HG02973 (cell line): Measurements from ENCODE around the gene CFAP157.
"Not testable (repeated sequence)": the region's sequence is repeated elsewhere in the genome, so short reads cannot be mapped to it uniquely, and the experiment has no call there.

Source experiments
- ATAC-seq: cut with Tn5 transposase; IDR thresholded peaks from one replicate; pipeline ENCODE4 v1.9.1; 2021; ENCODE audit warnings: moderate library complexity; ENCODE audit not compliant: unreplicated experiment

The CFAP157 gene

DNA sequence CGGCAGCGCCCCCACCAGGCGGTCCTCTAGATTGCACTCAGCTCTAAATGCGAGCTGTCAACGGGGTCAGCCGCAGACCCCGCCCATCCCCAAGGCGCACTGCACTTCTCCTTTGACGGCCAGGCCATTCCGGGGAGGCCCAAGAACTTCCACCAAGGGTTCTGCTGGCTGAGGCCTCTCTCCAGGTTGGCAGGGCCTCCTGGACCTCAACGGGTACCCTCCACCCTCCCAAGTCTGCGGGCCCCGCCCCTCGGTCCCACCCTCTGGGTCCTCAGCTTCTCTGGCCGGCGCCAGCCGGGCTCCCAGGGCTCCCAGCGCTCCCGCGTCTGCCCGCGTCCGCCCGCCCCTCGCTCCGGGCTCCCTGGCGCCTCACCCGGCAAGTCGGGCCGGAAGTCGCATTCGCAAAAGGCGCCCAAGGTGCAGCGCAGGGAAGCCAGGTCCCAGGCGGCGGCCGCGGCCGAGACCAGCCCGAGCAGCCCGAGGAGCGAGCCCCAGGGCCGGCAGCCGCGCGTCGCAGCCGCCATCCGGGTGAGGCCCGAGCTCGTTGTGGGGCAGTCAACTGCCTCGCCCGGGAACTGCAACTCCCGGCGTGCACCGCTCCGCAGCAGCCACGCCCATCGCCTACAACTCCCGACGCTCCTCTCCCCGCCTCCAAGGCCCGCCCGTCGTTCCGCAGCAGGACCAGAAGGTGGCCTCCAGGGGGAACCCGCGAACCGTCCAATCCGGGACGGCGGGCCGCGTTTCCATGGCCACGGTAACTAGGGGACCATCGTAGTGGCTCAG is 28.1 kb downstream of the CFAP157 start, which contains the start of gene TOR2A:
Gene TOR2A (minus strand): TSS at position 548 of the 783 bp plus-strand sequence. CDS start 24 bp downstream, at position 524.
- ATAC-seq, result peak; percentile 85

- ATAC-seq, result no peak
These were observed 28.9 kb downstream of the CFAP157 start for GRCh38 chr9:127735530-127736185.

DNA sequence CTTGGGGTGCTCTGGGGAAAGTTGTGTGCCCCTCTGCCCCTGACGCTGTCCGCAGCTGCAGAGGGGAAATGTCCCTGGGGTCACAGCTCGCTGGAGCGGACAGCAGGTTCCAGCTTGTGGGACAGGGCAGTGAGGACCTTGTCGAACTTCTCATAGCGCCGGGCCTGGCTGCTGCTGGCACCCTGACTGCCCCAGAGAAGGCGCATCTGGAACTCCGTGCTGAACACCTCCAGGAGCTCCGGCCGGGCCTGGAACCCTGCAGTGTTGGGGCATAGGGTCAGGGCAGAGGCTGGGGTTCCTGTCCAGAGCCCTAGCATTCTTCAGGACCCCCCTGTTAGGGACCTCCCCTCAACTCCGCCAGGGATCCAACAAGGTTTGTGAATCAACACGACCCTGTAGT is 31.9 kb downstream of the CFAP157 start:
- no peak for ATAC-seq

DNA sequence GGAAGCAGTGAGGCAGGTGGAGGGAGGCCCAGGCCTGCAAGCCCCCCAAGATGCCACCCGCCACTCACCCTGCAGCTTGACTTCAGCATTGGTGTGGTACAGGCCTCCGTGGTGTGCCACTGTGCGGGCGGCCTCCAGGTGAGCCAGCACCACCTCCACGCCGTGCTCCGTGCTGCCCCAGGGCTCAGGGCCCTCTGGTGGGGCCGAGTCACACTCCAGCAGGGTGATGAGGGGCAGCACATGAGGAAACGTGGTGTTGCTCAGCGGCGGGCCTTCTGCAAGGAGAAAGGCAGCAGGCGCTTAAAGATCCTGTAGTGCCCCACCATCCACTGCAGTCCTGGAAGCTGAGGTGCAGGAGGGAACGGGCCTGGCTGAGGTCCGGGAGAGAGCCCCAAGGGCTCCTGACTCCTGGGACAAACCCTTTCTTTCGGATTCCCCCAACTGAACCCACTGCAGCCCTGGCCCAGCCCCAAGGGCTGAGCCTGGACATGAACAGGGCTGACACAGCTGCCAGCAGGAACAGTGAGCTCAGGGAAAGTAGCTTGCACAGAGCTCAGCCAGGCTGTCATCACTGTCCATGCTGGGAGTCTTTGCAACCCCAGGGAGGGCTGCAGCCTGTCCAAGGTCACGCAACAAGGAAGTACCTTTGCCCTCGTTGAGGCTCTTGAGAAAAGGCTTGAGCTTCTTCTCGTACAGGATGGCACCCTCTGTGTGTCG is 33.0 kb downstream of the CFAP157 start:
- no peak for ATAC-seq

- no peak for ATAC-seq
These were observed 35.1 kb downstream of the CFAP157 start for GRCh38 chr9:127741831-127742434.

DNA sequence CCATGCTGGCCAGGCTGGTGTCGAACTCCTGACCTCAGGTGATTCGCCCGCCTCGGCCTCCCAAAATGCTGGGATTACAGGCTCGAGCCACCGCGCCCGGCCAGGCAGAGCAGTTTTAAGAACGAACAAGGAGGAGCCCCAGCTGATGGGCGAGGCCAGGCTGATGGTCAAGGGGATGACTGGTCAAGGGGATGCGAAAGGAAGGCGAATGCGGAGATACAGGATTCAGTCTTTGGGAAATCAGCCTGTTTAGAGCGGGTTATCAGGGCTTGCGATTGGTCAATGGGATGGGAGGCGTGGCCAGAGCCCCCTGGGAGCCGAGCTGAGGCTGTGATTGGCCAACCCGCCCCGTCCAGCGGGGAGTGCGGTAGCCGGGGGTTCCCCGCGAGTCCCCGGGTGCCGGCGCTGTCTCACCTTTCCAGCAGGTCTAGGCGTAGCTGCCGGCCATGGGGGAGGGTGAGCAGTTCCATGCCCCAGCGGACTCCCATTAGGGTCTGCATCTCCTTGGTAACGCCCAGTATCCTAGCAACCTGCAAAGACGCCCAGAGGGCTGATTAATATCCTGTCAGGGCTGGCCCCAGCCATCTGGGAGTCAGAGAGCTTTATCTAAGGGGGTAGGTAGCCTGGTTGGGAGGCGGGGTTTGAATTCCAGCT is 35.8 kb downstream of the CFAP157 start:
- ATAC-seq, result no peak

DNA sequence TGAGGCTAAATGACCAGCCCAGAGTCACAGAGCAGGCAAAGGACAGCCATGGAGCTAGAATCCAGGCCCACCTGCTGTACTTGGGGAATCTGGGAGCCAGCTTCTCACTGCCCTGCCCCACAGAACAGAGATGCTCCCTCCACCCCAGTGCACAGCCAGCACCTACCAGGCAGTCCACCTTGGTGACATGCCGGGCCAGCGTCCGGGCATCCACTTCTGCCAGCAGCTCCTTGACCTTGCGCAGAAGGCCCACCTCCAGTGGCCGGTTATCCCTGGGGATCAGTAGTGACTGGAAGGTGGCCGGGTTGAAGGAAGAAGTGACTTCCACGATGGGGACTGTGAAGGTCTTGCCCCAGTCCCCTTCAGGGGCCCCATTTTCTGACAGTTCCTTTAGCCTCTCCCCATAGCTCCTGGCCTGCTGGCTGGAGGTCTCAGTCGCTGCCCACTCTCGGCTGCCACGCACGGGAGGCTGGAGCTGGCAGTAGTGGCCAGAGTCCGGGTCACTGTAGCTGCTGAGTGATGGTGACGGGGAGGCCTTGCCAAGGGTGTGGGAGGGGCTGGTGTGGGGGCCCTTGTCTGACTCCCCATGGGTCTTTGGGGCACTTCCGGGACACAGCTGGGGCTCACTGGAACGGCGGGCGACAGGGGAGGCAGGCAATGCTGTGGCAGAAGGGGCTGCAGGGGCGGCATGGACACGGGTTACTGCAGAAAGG is 37.8 kb downstream of the CFAP157 start:
- no peak for ATAC-seq

GRCh38 chr9:127746959-127747569 is 40.3 kb downstream of the CFAP157 start:
- no peak for ATAC-seq

GRCh38 chr9:127749090-127749787 is 42.5 kb downstream of the CFAP157 start:
- no peak for ATAC-seq

DNA sequence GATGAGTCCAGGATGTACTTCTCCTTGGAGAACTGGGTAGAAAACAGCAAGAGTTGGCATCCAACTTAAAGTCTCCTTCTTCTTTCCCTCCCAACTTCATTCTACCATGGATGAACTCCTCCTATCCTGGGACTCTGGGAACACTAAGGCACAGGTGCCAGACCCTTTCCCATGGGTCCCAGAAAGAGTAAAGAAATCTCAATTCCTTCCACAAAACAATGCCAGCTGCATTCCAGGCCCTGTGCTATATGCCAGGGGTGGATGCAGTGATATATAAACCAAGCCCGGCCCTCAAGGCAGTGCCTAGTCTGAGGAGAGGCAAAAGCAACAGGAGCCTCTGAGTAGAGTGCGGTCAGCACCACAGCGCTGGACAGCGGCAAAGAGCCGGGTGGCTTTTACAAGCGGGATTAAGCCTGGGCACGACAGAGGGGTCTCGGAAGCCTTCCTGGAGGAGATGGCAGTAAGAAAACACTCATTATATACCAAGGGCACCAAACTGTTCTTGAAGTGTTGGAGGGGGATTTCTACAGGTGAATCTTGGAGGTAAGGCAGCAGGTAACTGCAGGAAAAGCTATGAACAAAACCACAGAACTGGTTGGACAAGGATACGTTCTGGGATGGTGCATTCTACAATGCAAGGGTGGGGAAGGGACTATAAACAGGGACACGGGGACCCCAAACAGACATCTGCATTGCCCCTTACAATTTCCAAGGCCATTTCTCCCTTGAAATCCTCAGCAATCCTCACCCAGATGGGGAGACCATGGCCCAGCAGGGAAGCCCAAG is 44.7 kb downstream of the CFAP157 start:
- ATAC-seq, result no peak

DNA sequence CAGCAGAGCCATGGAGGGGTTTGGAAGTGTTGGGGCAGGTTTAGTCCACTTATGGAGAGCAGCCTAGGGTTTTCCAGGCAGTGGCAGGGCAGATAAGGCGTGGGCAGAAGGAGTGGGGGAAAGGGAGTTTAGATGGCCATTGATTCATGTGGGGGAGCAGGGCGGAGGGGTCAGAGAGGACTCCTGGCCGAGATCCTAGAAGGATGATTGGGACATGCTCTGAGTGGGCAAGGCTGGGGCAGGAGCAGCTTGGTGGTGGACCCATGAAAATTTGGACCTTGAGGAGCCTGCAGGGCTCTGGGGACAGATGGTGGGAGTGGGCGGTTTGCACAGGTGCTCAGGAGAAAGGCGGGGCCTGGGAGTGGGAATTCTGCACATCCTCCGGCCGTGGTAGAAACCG is 46.4 kb downstream of the CFAP157 start:
- no peak for ATAC-seq

DNA sequence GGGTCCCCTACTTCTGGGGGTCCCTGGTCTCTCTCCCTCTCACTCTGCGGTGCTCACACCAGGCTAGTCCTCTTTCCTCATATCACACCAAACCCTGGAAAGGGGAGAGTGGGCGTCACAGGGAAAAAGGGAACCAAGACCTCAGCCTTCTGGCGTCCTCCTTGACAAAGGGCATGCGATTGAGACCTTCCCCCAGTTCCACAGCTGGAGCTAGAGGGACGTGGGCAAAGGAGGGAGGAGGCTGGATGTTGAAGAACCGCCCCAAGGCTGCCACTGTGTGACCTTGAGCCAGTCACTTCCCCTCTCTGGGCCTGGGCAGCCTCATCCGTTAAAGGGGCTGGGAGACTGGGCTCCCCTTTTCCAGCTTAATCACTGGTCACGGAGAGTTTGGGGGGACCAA is 46.8 kb downstream of the CFAP157 start:
- ATAC-seq, result no peak

GRCh38 chr9:127754099-127755060 is 47.6 kb downstream of the CFAP157 start:
- no peak for ATAC-seq

DNA sequence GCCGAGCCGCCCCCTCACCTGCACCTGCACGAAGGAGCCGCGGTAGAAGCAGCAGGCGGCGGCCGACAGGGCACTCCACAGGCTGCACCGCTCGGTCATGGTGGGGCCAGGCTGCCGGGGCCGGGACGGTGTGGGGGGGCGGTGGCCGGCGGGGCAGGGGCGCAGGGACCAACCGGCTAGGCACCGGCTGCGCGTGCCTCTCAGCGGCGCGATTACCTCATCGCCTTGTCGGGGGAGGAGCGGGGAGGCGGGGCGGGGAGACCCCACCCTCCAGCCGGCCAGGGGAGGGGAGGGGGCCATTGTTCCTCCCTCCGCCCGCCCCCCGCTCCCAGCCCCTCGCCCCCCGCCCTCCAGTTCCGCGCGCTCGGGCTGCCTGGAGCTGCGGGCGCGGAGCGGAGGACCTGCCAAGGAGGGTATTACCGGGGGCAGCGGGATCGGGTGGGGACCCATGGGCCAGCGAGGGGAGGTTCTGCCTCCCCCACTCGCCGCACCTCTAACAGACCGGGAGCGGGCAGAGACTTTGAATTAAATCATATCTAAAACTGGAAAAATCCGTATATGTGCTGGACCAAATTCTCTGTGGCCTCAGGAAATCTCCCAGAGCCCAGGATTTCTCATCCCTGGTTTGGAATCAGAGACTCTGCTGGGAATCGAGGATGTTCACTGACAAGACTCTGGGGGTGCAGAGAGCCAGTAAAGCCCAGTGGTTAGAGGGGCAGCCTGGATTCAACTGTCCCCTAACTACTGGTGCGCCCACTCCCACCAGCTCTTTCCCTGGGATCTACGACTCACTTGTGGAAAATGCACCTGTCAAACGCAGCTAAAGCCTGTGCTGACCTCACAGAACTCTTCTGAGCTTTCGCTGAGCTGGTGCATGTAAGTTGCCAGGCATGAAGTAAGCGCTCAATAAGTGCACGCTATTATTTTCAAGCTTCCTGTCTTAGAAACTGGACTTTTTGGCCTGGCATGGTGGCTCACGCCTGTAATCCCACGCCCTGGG is 48.6 kb downstream of the CFAP157 start:
- ATAC-seq, result no peak

GRCh38 chr9:127756233-127756632 is 49.4 kb downstream of the CFAP157 start:
- ATAC-seq, result no peak

GRCh38 chr9:127756776-127757175 is 50.0 kb downstream of the CFAP157 start:
- ATAC-seq, result not testable (repeated sequence)
